BLaER1 treated with 17β-estradiol and CSF1 and Interleukin-3, amounts not matched to agents 10 nM and 100 nM (cell line): ENCODE results near the gene ZFY.

ENCODE experiments used
- H3K27ac ChIP-seq, 11 experiments: shearing (Covaris generic); formaldehyde crosslinking; 2 replicates each; pipeline ENCODE4 v1.8.1; 2022
- H3K27me3 ChIP-seq, 11 experiments: shearing (Covaris generic); formaldehyde crosslinking; 2 replicates each; pipeline ENCODE4 v1.8.1; 2022
- H3K36me3 ChIP-seq, 11 experiments: shearing (Covaris generic); formaldehyde crosslinking; 2 replicates each; pipeline ENCODE4 v1.8.1; 2022
- H3K4me1 ChIP-seq, 10 experiments: shearing (Covaris generic); formaldehyde crosslinking; 2 replicates each; pipeline ENCODE4 v1.8.1; 2022
- H3K4me2 ChIP-seq, 11 experiments: shearing (Covaris generic); formaldehyde crosslinking; 2 replicates each; pipeline ENCODE4 v1.8.1; 2022
- H3K4me3 ChIP-seq, 10 experiments: shearing (Covaris generic); formaldehyde crosslinking; 2 replicates each; pipeline ENCODE4 v1.8.1; 2022
- H3K9ac ChIP-seq, 11 experiments: shearing (Covaris generic); formaldehyde crosslinking; 2 replicates each; pipeline ENCODE4 v1.8.1; 2022
- H3K9me3 ChIP-seq, 11 experiments: shearing (Covaris generic); formaldehyde crosslinking; replicated peaks in 1 of 11; 2 replicates each; pipeline ENCODE4 v1.8.1; 2022
- H4K20me1 ChIP-seq, 11 experiments: shearing (Covaris generic); formaldehyde crosslinking; 2 replicates each; pipeline ENCODE4 v1.8.1; 2022
- Cebpa-rat ChIP-seq, 11 experiments: shearing (Covaris generic); IDR thresholded peaks; 2 replicates each; pipeline ENCODE4 v1.8.1; 2022

The ZFY gene

DNA sequence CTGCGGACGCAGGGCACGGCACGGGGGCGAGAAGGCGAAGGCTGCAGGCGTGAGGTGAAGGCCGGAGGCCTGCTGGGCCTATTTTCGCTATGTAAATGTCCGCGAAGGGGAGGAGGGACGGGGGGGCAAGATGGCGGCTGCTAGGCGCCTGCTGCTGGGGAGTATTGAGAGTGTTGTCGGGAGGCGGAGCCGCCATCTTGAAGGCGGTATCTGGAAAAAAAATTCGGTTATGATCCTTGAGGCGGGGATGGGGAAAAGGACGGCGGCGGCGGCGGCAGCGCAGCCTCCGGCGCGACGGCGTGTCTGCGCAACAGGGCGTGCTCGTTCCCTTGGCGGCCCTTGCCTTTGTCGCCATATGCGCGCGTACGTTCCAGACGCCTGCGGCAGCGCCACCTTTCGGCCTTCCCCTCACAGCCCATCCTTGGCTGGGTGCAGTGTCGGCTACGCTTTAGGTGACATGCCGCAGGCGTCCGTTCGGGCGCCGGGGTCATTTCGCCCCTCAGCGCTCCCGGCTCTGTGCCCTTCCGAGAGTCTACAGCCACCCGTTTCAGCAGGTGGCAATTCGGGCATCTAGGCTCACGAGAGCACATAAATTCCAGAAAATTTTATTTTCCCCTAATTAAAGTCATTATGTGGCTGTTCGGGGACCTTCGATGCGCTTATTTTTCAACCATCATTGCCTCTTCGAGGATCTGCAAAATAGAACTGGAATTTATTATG, 695 bp downstream of the ZFY start:
- Histone ChIP-seq H3K27me3 (no peaks in the 10 kb centered on the region), H3K4me1 (no peaks in the 10 kb centered on the region), H3K27ac (no peak overlapping the region), H3K4me2 (no peak overlapping the region), H4K20me1 (no peaks in the 10 kb centered on the region), H3K9me3 (no peaks in the 10 kb centered on the region), H3K4me3 (no peak overlapping the region), H3K9ac (no peak overlapping the region), H3K36me3 (no peaks in the 10 kb centered on the region)
- no peak for TF ChIP-seq Cebpa-rat (IDR thresholded peaks at IDR 0.05)

GRCh38 chrY:2936436-2936750, 1.2 kb downstream of the ZFY start:
- no peak for TF ChIP-seq Cebpa-rat (IDR thresholded peaks at IDR 0.05)
- Histone ChIP-seq H3K4me3 (no peak overlapping the region), H3K4me2 (no peak overlapping the region)

GRCh38 chrY:2937149-2937548, 2.0 kb downstream of the ZFY start:
- Histone ChIP-seq H3K4me1 (no peaks in the 10 kb centered on the region), H3K27me3 (no peaks in the 10 kb centered on the region), H3K4me2 (no peak overlapping the region), H3K4me3 (no peak overlapping the region), H3K36me3 (no peaks in the 10 kb centered on the region), H3K27ac (no peak overlapping the region), H4K20me1 (no peaks in the 10 kb centered on the region), H3K9me3 (no peaks in the 10 kb centered on the region), H3K9ac (no peak overlapping the region)
- TF ChIP-seq Cebpa-rat (IDR thresholded peaks at IDR 0.05) = no peak

More at GRCh38 chrY:2936436-2936750, 1.2 kb downstream of the ZFY start:
- H3K9ac ChIP-seq = no peak overlapping the region
- no peaks in the 10 kb centered on the region for H3K27me3 ChIP-seq
- H3K4me1 ChIP-seq = no peaks in the 10 kb centered on the region
- no peaks in the 10 kb centered on the region for H3K9me3 ChIP-seq
- no peaks in the 10 kb centered on the region for H3K36me3 ChIP-seq
- no peaks in the 10 kb centered on the region for H4K20me1 ChIP-seq
- H3K27ac ChIP-seq = no peak overlapping the region

GRCh38 chrY:2949590-2950252, 14.5 kb downstream of the ZFY start:
- no peak overlapping the region for H3K27ac ChIP-seq
- H3K9me3 ChIP-seq = no peaks in the 10 kb centered on the region
- H3K4me3 ChIP-seq = no peak overlapping the region
- no peaks in the 10 kb centered on the region for H3K27me3 ChIP-seq
- H3K36me3 ChIP-seq = no peaks in the 10 kb centered on the region
- no peak overlapping the region for H3K4me2 ChIP-seq
- no peaks in the 10 kb centered on the region for H4K20me1 ChIP-seq
- no peaks in the 10 kb centered on the region for H3K4me1 ChIP-seq
- H3K9ac ChIP-seq = no peak overlapping the region
- no peak for TF ChIP-seq Cebpa-rat (IDR thresholded peaks at IDR 0.05)

- H3K9ac ChIP-seq = no peak overlapping the region
- no peak for TF ChIP-seq Cebpa-rat (IDR thresholded peaks at IDR 0.05)
- H3K4me1 ChIP-seq = no peaks in the 10 kb centered on the region
- no peak overlapping the region for H3K4me3 ChIP-seq
- no peaks in the 10 kb centered on the region for H3K9me3 ChIP-seq
- no peak overlapping the region for H3K27ac ChIP-seq
- H4K20me1 ChIP-seq = no peaks in the 10 kb centered on the region
- H3K27me3 ChIP-seq = no peaks in the 10 kb centered on the region
- no peaks in the 10 kb centered on the region for H3K36me3 ChIP-seq
- H3K4me2 ChIP-seq = no peak overlapping the region
Observed at GRCh38 chrY:2950655-2951054, 15.5 kb downstream of the ZFY start.

GRCh38 chrY:2952912-2953311, 17.7 kb downstream of the ZFY start:
- Histone ChIP-seq H3K4me1 (no peaks in the 10 kb centered on the region), H4K20me1 (no peaks in the 10 kb centered on the region), H3K9ac (no peak overlapping the region), H3K27ac (no peak overlapping the region), H3K9me3 (no peaks in the 10 kb centered on the region), H3K27me3 (no peaks in the 10 kb centered on the region), H3K4me2 (no peak overlapping the region), H3K36me3 (no peaks in the 10 kb centered on the region), H3K4me3 (no peak overlapping the region)
- no peak for TF ChIP-seq Cebpa-rat (IDR thresholded peaks at IDR 0.05)

GRCh38 chrY:2954735-2955134, 19.6 kb downstream of the ZFY start:
- Histone ChIP-seq H3K4me3 (no peak overlapping the region), H3K36me3 (no peaks in the 10 kb centered on the region), H3K9me3 (no peaks in the 10 kb centered on the region), H4K20me1 (no peaks in the 10 kb centered on the region), H3K27me3 (no peaks in the 10 kb centered on the region), H3K4me2 (no peak overlapping the region), H3K9ac (no peak overlapping the region), H3K27ac (no peak overlapping the region), H3K4me1 (no peaks in the 10 kb centered on the region)
- no peak for TF ChIP-seq Cebpa-rat (IDR thresholded peaks at IDR 0.05)

- Histone ChIP-seq H3K4me3 (no peak overlapping the region), H3K27ac (no peak overlapping the region), H3K27me3 (no peaks in the 10 kb centered on the region), H4K20me1 (no peaks in the 10 kb centered on the region), H3K36me3 (no peaks in the 10 kb centered on the region), H3K9me3 (no peaks in the 10 kb centered on the region), H3K9ac (no peak overlapping the region), H3K4me2 (no peak overlapping the region), H3K4me1 (no peaks in the 10 kb centered on the region)
- TF ChIP-seq Cebpa-rat (IDR thresholded peaks at IDR 0.05) = no peak
Observed at GRCh38 chrY:2955561-2955960, 20.4 kb downstream of the ZFY start.

- H3K4me1 ChIP-seq = no peaks in the 10 kb centered on the region
- TF ChIP-seq Cebpa-rat (IDR thresholded peaks at IDR 0.05) = no peak
- H3K4me3 ChIP-seq = no peak overlapping the region
- H3K27ac ChIP-seq = no peak overlapping the region
- H3K27me3 ChIP-seq = no peaks in the 10 kb centered on the region
- H3K9ac ChIP-seq = no peak overlapping the region
- no peak overlapping the region for H3K4me2 ChIP-seq
- H3K9me3 ChIP-seq = no peaks in the 10 kb centered on the region
- no peaks in the 10 kb centered on the region for H3K36me3 ChIP-seq
- H4K20me1 ChIP-seq = no peaks in the 10 kb centered on the region
Observed at GRCh38 chrY:2962061-2962460, 26.9 kb downstream of the ZFY start.

GRCh38 chrY:2964814-2965213, 29.6 kb downstream of the ZFY start:
- no peak overlapping the region for H3K4me3 ChIP-seq
- H3K9me3 ChIP-seq = no peaks in the 10 kb centered on the region
- H4K20me1 ChIP-seq = no peaks in the 10 kb centered on the region
- no peaks in the 10 kb centered on the region for H3K27me3 ChIP-seq
- H3K27ac ChIP-seq = no peak overlapping the region
- H3K9ac ChIP-seq = no peak overlapping the region
- no peak for TF ChIP-seq Cebpa-rat (IDR thresholded peaks at IDR 0.05)
- H3K36me3 ChIP-seq = no peaks in the 10 kb centered on the region
- H3K4me2 ChIP-seq = no peak overlapping the region
- H3K4me1 ChIP-seq = no peaks in the 10 kb centered on the region
